ENCODE data around the gene PSMD4. TPM values are rescaled to one million over a fixed set of nuclear protein-coding genes. Genes with fewer than 3 reads are reported as not detected.

PSMD4 gene
- total RNA-seq, 1 donor from 2014 or later, result 138 TPM

DNA sequence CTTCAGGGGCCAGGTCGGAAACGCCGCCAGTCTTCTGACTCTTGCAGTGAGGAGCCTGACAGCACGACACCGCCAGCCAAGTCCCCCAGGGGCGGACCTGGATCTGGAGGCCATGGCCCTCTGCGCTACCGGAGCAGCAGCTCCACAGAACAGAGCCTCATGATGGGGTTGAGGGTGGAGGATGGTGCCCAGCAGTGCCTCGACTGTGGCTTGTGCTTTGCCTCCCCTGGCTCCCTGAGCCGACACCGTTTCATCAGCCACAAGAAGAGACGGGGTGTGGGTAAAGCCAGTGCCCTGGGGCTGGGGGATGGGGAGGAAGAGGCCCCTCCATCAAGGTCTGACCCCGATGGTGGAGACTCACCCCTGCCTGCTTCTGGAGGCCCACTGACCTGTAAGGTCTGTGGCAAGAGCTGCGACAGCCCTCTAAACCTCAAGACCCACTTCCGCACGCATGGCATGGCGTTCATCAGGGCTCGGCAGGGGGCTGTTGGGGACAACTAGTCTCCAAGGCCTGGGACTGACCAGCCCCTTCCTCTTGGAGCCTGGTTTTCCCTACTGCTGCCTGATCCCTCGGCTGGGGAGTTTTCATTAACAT lies 36.3 kb downstream of the PSMD4 start:
- DNase-seq, result no peak
- intact Hi-C loops (cut with DNase I), result no loop called here
- no peak for ATAC-seq (ENCODE audit: poor library complexity)

DNA sequence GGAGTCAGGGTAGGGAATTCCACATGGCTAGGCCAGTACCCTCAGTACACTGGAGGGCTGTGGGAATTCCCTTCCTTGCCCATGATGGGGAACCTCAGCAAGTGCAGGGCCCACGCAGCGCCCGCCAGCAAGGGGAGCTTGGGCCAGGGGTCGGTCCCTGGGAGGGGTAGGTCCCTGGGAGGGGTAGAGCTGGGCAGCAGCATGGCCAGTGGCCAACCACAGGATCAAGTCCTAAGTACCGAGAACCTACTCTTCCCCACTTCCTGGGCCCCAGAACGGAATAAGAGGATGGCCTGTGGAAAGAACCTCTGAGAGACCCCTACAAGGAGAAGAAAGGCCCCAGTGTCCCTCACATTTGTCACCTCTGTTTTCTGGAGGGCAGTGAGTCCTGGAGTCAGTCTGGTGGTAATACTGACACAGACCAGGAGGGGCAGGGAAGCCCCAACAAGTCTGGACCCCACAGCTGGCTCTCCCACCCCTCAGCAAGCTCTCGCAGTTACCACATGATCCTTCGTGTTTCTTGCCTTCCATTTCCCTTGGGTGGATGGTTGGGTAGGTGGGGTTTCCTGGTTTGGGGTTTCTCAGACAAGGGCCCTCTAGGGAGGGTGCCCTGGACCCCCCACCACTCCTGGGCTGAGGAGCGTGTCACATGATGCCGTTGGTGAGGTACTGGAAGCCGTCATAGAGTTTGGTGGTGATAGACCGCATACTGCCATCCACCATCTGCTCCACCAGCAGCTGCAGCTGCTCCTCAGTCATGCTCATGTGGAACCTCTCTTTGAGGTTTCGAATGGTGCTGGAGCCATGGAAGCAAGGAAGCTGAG lies 37.9 kb downstream of the PSMD4 start:
- intact Hi-C loops (cut with DNase I), result no loop called here
- ATAC-seq (ENCODE audit: poor library complexity), result no peak

DNA sequence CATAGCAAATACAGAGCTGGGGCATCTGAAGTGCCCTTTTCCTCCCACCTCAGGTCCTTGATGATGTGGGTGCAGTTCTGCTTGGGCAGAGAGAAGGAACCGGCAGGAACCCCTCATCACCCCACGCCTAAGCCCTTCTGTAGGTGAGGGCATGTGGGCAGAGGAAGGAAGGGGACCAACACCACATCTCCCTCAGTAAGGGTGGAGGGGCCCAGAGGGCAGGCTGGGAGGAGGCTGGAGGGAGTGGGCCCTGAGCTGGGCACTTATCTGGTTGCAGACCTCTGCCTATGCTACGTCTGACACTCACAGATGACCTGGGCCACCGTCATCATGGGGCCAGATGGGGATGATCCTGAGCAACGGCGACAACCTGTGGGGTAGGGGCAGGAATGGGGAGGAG lies 38.6 kb downstream of the PSMD4 start:
- intact Hi-C loops (cut with DNase I), result no loop called here
- ATAC-seq (ENCODE audit: poor library complexity) (no peak), DNase-seq (no peak)

More for the DNA sequence above, 37.9 kb downstream of the PSMD4 start:
- no peak for DNase-seq

DNA sequence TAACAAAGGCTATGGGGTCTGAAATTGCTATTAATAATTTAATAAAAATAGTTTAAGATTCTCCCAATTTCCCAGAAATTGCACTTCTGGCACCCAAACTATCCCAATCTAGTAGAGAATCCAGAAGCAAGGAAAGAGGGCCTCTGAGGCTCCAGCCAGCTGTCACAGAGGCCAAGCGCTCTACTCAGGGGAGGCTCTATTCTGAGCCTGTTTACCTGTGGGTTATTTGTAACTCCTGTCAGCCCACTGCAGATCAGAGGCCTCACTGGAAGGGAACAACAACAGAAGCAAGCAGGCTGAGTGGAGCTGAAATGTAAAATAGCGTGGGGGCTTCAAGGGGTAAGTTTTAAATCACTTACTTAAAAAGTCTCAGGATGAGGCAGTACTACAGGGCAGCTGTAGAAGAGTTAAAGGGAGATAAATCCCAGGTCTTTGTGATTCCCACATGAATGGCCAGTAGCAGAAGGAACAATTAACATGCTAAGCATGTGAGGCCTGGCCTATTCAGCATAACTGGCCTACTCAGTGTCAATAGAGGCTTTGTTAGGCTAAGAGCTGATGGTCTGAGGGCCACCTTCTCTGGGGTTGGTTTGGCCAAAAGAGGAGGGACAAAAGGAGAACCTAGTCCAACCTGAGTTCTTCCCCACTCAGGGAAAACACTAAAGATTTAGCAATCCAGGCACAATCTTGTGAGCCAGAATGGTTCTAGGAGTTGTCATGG lies 40.4 kb downstream of the PSMD4 start:
- intact Hi-C loops (cut with DNase I), result loop anchor here (5.0 kb wide), 1 partner anchor 47 kb away; no protein-coding TSS in a partner anchor
- DNase-seq, result no peak
- ATAC-seq (ENCODE audit: poor library complexity), result no peak

DNA sequence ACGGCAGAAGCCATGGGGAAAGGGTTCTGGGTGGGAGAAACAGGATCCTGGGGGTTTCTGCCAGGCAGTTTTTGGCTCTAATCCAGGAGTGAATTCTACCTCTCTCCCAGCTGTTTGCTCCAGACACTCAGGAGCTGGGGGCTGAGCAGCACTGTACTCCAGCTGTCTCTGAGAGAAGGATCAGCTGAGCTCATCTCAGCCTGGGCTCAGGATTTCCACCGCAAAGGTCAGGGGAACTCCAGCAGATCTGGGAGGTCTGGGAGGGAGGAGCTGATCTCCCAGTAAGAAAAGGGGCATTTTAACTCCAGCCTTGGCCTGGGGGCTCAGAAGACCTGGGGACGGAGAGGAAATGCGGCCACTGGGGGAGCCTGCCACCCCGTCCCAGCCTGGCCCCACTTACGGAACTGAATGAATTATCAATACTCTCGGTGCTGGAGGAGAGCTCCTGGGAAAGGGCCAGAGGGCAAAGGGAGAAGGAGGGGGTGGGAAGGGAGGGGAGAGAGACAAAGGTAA lies 55.3 kb downstream of the PSMD4 start:
- intact Hi-C loops (cut with DNase I), result no loop called here
- ATAC-seq (ENCODE audit: poor library complexity) (no peak), DNase-seq (no peak)

DNA sequence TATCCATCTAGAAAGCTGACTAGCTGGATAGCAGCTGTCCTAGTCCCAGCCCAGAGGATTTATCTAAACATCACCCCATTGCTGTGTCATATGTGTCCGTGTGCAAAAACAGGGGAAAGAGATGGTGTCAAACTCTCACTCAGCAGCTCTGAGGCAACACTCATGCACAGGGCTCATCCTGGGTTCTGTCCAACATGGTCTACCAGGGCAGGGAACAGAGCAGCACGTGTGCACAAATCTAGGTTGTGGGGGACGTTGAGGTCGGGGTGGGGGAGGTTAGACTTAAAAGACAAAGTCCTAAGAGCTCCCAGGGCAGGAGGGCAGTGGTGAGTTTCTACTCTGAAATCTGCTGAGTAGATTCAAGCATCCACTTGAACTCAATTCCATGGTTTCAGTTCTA lies 56.5 kb downstream of the PSMD4 start:
- DNase-seq (no peak), ATAC-seq (ENCODE audit: poor library complexity) (no peak)
- intact Hi-C loops (cut with DNase I), result no loop called here

DNA sequence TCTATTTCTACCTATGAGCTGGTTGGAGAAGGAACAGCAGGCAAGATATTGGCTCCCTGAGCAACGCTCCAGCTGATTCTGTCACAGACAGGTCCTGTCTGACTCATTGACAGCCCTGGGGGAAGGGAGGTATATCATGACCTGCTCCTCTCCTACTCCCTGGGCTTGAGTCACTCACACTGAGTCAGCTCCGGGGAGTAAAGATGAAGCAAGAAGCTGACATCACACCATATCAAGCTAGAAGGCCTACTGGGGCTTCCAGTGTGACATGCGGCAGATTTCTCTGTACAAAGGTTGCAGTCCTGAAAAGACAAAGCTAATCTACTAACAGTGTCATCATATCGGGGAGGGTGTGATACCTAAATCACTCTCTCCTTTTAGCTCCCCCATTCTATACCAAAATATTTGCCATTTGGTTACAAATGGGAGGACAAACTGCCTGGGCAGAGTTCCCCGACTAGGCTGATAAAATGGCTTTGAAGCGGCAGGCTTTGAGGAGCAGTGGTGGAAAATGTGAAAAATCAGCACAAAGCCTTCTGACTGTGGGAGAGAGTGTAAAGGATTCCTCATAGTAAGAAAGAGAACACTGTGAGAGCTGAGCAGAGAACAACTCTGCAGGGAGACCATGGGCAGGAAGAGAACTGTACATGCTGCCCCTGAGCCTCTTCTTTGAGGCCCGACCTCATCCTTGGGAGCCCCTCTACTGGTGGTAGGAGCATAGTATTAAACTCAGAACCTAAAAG lies 57.2 kb downstream of the PSMD4 start:
- ATAC-seq (ENCODE audit: poor library complexity) (peak; percentile 85), DNase-seq (peak; percentile 67)
- intact Hi-C loops (cut with DNase I), result no loop called here

DNA sequence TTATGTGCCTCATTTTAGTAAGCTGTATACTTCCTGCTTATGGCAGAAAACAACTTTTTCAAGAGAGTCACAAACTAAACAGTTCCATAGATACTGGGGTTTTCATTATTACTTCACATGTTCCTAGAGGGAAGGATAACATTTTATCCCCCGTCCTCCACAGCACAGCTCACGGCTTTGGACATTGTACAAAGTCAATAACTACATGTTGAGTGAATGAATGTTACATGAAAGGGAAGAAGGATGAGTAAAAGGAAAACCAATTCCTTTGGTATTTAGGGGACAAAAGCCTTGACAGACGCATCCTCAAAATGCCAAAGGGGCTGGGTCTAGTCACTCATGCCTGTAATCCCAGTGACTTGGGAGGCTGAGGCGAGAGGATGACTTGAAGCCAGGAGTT lies 57.9 kb downstream of the PSMD4 start:
- intact Hi-C loops (cut with DNase I), result no loop called here
- ATAC-seq (ENCODE audit: poor library complexity) (no peak), DNase-seq (no peak)

DNA sequence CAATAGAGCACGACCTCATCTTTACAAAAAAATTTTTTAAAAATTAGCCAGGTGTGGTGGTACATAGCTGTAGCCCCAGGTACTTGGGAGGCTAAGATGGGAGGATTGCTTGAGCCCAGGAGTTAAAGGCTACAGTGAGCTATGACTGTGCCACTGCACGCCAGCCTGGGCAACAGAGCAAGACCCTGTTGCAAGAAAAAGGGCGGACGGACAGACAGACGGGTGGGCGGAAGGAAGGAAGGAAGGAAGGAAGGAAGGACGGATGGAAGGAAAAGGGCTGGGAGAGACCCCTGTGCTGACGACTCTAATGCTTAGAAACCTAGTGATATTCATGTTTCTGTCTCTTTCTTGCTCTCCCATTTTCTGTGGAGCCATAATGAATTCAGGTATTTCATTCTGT lies 58.3 kb downstream of the PSMD4 start:
- ATAC-seq (ENCODE audit: poor library complexity) (no peak), DNase-seq (no peak)
- intact Hi-C loops (cut with DNase I), result no loop called here

DNA sequence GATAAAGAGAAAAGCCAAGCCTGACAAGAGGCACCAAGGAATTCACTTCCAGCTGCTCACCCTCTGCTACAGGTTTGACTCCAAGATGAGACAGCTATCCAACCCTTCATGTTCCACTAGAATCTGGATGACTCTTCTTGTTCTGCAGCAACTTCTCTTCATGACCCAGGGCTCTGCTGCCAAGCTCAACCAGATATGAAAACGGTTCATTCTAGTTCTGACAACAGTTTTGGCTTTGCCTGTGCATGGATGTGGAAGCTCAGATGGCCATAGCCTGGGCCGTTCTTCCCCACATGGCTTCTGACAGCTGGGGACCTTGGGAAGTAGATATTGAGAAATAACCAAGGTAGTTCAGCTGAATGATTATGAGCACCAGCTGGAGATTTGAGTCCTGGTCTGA lies 59.0 kb downstream of the PSMD4 start:
- intact Hi-C loops (cut with DNase I), result no loop called here
- DNase-seq (peak; percentile 69), ATAC-seq (ENCODE audit: poor library complexity) (peak; percentile 57)

DNA sequence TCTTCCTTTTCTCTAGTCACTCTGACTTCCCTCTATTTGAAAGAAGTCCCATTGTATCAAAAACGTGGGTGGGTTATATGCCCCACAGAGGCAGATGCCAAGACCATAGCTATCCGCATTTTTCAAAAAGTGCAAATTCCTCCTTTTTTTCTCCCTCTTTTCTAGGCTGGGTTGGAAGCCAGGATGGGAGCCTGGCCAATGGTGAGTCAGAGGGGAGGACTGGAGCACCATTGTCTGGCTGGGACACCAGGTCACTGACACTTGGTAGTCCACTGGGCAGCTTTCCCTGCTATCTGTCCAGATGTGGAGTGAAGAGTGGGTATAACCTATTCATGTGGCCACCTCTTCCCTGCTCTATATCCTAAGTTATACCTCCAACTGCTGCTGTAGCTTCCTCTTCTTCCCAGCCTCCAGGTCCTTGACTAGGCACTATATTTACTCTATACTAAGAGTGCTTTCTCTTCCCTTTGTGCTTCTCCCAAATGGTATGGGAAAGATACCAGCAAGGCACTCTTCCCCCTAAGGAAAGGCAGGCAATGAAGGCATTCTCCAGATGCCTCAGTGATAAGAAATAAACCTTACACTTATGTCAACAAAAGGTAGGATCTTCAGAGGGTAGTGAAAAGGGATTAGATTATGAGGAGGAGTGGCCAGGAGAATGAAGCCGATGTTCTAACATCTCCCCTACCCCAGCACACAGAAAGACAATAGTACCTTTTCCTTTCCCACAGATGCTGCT lies 59.8 kb downstream of the PSMD4 start:
- ATAC-seq (ENCODE audit: poor library complexity), result peak; percentile 74
- DNase-seq, result peak; percentile 91
- intact Hi-C loops (cut with DNase I), result no loop called here

DNA sequence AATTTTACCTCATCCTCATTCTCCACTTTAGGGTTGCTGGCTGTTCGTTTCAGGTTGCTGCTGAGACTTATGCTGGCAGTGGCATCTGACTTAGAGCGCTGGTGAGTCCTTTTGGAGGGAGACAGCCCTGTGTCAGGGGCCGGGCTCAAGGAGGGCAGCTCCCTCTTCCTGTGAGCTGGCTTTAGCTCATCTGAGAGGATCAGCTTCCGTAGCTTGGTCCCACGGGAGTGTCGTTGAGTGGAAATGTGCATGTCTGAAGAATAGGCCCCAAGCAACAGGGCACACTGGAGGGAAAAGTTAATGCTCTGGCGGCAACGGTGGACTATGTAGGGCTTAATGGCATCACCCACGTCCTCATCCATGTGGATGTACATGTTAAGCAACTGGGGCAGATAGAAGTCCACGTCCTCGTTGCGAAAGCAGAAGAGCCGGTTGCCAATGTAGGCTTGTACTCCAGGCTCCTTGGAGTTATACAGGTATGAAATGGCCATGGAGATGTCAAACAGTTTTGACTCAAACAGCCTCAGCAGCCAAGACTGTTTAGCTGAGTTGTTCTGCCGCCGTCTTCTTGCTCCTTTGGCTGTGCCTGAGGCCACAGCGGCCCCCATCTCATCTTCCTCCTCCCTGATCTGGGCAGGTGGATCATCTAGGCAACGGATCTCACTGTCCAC lies 61.2 kb downstream of the PSMD4 start:
- DNase-seq (no peak), ATAC-seq (ENCODE audit: poor library complexity) (no peak)
- intact Hi-C loops (cut with DNase I), result no loop called here

Other genes with a start within 250 kb of the PSMD4 start
- 41.6 TPM for gene MINDY1, start 247.8 kb upstream of the PSMD4 start, total RNA-seq
- gene PRUNE1, start 246.3 kb upstream of the PSMD4 start, total RNA-seq, result 41.3 TPM
- 0.43 TPM for gene BNIPL, start 218.1 kb upstream of the PSMD4 start, total RNA-seq
- gene C1orf56, start 207.0 kb upstream of the PSMD4 start, total RNA-seq, result 7.3 TPM
- 24.3 TPM for gene CDC42SE1, start 195.1 kb upstream of the PSMD4 start, total RNA-seq
- 2.9 TPM for gene MLLT11, start 194.3 kb upstream of the PSMD4 start, total RNA-seq
- 9.5 TPM for gene GABPB2, start 184.0 kb upstream of the PSMD4 start, total RNA-seq
- 56.6 TPM for gene SEMA6C, start 108.1 kb upstream of the PSMD4 start, total RNA-seq
- 1.5 TPM for gene TNFAIP8L2, start 98.1 kb upstream of the PSMD4 start, total RNA-seq
- 10.7 TPM for gene LYSMD1, start 88.8 kb upstream of the PSMD4 start, total RNA-seq
- 17.5 TPM for gene SCNM1, start 88.6 kb upstream of the PSMD4 start, total RNA-seq
- not detected for gene TMOD4, start 78.8 kb upstream of the PSMD4 start, total RNA-seq
- 37.5 TPM for gene VPS72, start 64.5 kb upstream of the PSMD4 start, total RNA-seq
- 33.5 TPM for gene PIP5K1A, start 56.2 kb upstream of the PSMD4 start, total RNA-seq
- gene ZNF687, start 27.6 kb downstream of the PSMD4 start, total RNA-seq, result 12.4 TPM
- 41.0 TPM for gene PI4KB, start 72.7 kb downstream of the PSMD4 start, total RNA-seq
- 16.3 TPM for gene RFX5, start 92.5 kb downstream of the PSMD4 start, total RNA-seq
- 119 TPM for gene SELENBP1, start 118.0 kb downstream of the PSMD4 start, total RNA-seq
- gene PSMB4, start 144.8 kb downstream of the PSMD4 start, total RNA-seq, result 177 TPM
- 42.0 TPM for gene POGZ, start 204.8 kb downstream of the PSMD4 start, total RNA-seq

Measured in Right ventricle myocardium superior (tissue), 1 donor.